GM18861 (cell line): ENCODE measurements around the gene CREB5.

ENCODE experiments used
- ATAC-seq: cut with Tn5 transposase; IDR thresholded peaks from one replicate; pipeline ENCODE4 v1.9.1; 2021; ENCODE audit not compliant: unreplicated experiment

The CREB5 gene

DNA sequence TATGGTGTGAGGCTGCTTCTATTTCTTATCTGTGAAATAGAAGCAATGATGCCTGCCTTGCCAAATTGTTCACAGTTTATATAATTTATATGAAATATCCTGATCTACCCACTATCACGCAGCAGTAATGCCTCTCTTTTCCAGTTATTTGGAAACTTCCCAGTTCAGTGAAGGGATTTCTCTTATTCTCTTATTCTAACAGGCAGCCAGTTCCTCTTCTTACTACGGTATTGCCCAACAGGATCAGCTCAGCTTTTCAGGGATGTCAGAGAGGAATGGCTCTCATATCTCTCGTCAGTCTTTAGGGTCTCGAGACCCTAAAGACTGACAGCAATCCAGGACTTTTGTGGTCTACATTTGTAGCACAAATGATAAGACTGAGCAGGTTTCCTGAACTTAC is 215.6 kb downstream of the CREB5 start:
- ATAC-seq, result no peak

DNA sequence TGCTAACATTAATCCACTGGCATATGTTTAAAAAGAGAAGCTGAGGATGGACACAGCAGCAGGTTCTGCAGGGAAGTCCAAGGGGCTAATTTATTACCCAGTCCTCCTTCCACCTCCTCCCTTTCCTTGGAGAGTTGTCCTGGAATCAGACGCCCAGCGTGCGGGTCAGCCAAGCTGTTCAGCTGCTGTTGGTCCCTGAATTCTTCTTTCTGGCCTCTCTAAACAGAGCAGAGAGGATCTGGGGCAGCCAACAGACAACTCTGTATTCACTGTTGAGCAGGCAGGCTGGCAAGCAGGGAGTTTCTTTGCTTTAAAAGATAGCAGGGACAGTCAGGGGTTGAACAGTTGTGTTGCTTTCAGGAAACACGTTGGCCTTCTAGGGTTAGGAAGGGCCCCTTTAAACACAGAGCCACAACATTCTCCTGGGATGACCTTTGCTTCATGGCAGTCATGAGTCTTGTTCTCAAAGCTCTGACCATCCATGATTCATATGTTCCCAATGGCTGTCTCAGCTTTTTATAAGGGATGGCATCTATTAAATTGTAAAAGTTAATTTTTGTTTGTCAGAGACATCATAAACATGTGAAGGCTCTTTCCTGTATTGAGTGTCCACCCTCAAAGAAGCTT is 217.0 kb downstream of the CREB5 start:
- no peak for ATAC-seq

DNA sequence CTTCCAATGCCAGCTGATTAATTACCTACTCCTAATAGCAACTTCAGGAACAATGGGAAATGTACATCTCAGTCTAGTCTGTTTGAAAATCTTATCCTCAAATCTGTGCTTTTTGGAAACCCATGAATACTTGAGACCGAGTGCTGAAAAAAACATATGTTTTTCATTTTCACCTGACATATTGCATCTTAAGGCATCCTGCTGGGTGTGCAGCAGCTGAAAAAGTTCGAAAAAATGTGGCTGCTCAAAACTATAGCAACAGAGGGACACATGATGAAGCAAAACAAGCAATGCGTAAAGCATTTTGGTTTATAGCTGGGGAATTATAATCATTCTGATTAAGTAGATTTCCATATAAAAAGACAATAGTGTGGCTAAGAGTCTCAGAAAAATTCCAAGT is 218.0 kb downstream of the CREB5 start:
- no peak for ATAC-seq

DNA sequence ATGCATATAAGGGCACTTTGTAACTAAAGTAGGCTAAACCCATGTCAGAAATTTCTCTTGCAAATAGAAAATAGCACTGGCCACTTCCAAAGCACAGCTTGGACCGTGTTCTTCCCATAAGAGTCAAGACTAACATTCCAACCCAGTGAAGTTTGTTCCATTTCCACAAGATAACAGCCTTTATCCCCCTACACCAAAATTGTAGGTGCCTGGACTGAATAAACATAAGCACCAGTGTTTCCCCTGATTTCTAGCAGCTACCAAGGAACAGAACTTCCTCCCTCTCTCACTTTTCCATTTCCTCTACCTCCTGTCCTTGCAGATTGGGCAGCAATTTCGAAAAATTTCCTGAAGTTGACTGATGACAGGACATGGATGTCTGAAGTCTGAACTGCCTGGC is 219.7 kb downstream of the CREB5 start:
- ATAC-seq, result no peak

DNA sequence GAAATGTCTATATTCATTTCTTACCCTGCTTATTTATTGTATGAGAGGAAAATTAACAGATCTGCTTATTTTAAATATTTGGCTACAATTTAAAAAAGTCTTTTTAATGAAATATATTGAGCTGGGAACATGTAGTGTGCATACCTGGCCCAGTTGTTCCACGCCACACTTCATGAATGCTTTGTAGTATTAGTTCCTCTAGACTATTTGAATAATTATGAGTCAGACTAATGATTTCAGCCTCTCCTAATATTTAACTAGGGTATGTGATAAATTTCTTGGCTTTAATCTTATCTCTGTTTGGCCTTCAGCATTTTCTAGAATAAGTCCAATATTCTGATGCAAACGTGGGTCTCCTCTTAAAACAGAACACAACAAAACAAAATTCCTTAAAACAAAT is 226.6 kb downstream of the CREB5 start:
- ATAC-seq, result no peak

DNA sequence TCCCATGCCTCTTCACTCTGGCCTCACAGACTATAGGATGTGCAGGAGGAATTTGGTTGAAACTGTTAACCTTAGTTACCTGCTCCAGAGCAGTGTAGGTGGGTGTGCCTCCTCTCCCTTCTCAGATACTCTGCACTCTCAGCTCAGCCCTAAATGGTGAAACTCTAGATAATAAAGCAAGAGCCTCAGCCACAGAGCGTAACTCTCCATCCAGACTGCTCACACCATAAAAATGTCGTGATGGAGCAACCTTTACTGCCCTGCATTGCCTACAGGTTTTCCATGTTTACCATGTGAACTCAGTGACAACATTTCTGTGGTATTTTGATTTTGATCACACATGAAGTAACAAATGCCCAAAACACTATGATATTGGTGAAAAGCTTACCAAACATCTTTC is 227.7 kb downstream of the CREB5 start:
- no peak for ATAC-seq

DNA sequence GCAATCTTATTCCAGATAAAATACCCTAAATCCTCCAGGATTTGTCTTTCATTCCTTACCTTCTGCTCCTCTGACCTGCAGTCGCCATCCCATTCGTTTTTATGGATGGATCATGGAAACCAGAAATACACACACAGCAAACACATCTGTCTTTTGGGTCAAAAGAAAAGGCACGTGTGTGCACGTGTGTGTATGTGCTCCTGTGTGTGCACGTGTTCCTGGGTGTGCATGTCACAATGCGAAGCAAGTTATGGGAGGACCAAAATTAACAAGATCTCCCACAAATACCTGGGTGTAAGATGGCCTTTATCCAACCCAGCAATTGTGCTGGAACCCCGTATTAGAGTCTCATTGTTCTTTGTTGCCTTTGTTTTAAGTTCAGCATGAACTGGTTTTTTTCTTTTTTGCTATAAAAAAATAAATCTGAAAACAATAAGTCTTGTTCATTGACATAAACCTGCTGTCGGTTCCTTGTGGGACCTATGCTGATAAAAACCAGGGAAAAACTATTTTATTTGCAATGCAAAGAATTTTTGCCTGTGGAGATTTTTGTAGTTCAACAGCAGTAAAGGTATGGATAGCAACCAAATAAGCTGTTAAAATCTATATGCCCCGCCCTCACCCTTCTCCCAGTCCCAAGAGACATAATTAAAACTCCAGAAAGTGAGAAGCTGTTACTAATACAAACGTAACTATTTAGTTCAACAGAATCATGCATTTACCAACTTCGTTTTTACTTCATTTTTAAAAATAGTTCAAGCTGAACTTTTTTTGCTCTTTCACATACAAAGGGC is 229.6 kb downstream of the CREB5 start:
- ATAC-seq, result no peak

DNA sequence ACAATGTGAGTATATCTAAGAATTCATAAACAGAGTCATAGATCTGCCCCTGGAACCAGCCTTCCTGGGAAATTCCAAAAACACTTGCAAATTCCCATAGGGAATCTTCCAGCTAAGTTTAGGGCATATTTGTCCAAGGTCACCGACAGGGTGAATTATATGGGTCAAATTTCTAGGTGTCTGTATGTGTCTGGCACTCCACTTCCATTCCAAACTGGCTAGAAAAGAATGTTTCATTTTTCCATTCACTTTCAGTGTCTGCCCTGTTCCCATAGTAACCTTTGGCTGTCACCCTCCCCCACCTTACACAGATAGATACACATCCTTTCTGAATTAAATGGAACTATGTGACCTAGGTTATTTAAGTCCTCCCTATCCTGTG is 230.9 kb downstream of the CREB5 start:
- ATAC-seq, result no peak

DNA sequence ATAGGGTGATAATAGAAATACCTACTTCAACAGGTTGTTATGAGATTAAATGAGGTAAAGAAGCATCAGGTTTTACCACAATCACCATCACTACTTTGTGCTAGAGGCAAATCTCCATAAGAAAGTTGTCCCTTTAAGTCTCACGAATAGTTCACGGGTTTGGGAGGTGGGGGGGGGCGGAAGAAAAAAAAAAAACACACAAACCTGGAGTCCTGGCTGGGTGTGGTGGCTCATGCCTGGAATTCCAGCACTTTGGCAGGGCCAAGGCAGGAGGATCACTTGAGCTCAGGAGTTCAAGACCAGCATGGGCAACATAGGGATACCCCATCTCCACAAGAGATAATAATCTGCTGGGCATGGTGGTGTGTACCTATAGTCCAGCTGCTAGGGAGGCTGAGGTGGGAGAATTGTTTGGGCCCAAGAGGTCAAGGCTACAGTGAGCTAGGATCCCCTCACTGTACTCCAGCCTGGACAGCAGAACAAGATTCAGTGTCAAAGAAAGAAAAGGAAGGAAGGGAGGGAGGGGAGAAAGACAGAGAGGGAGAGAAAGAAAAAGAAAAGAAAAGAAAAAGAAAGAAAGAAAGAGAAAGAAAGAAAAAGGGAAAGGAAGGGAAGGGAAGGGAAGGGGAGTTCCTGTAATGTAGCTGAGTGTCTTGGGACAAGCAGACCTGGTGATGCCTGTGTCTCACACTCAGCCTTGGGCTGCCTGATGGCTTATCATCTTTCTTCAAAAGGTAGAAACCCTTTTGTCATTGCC is 231.4 kb downstream of the CREB5 start:
- no peak for ATAC-seq

DNA sequence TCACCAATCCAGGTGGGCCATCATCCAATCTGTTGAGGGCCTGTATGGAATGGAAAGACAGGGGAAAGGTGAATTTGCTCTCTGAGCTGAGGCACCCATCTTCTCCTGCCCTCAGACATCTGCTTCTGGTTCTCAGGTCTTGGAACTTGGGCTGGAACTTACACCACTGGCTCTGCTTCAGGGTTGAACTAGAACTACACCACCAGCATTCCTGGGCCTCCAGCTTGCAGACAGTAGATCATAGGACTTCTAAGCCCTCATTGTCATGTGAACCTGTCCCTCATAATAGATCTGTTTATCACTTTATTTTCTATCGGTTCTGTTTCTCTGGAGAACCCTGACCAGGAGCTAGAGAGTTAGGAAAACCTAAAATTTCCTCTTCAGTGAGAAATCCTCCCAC is 233.5 kb downstream of the CREB5 start:
- ATAC-seq, result no peak

DNA sequence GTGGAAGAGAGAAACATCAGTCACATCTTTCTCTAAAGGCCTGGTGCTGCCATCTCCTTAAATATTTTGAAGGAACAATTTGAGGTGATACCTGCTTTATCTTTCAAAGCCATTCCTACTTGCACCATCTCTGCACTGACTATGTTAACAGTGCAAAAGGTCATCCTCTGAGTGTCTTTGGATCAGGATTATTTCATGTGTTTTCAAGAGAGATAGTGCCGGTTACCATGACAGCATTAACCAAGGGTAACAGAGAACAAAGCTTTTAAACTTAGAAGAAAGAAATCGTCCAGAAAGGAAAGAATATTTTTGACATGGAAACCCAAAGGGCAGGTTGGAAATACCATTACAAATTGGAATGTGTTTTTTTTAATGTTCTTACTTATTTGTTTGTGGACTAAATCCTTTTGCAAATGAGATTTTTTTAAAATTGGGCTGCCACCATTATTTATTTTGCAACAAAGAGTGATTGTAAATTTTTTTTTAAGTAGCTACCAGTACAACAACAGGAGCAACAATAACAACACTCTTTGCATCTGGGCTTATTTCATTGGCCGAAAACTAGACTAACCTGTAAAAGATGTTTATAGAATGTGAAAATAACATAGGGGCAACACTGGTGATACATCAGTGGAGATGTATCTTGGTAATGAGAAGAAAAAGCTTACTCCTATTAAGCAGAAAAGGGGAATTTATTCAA is 234.2 kb downstream of the CREB5 start:
- no peak for ATAC-seq

DNA sequence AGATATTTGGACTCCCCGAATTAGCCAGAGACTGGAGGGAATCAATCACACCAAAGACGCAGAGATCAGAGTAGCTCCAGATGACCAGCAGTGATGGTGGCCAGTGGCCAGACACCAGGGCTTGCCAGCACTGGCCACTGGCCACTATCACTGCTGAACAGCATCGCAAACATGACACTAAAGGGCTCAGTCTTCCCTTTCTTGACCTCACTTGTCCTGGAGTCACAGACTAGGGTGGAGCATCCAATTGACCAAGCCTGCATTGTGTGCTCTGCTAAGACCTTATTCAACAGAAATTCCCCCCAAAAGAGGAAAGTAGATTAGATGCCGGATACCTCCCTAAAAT is 234.7 kb downstream of the CREB5 start:
- no peak for ATAC-seq

DNA sequence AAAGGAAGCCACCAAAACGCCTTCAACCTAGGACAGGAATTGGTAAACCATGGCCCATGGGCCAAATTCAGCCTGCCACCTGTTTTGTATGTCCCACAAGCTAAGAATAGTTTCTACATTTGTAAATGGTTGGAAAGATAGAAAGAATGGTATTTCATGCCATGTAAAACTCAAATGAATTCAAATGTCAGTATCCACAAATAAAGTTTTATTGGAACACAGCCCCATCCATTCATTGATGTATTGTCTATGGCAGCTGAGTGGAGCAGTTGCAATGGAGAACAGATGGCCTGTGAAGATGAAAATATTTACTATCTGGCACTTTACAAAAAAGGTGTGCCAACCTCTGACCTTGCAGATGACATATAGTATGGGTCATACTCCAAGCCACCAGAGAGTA is 236.9 kb downstream of the CREB5 start:
- no peak for ATAC-seq

DNA sequence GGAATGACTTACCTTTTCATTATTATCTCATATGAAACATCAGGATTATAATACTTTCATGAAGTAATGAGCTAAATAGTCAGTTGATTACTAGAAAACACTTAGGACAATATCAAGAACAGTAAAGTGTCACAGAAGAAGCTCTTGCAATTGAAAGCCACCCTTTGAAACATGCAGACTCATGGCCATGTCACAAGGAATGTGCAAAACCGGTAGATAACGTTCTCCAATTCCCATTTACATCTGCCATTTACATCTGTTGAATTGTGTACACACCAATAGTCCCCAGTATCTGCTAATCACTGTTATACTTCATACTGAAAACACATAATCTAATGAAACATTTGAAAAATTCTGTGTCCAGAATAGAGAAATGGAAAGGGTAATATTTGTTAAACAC is 237.5 kb downstream of the CREB5 start:
- ATAC-seq, result no peak

DNA sequence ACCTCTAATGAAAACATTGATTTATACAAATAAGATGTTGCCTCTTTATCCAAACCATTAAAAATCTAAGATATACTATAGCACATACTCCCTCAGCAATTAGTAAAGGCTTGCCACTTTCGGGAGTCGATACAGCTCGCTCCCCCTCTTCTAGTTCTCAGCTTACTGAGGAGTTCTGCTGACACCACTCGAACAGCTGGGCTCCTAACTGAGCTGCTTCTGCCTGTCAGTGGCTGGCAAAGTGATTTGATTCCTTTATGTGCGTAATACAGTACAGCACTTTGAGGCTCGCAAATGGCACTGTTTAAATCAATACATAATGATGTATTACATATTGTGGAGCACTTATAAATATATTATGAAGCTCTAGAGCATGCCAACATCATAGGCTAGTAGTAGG is 241.8 kb downstream of the CREB5 start:
- no peak for ATAC-seq

DNA sequence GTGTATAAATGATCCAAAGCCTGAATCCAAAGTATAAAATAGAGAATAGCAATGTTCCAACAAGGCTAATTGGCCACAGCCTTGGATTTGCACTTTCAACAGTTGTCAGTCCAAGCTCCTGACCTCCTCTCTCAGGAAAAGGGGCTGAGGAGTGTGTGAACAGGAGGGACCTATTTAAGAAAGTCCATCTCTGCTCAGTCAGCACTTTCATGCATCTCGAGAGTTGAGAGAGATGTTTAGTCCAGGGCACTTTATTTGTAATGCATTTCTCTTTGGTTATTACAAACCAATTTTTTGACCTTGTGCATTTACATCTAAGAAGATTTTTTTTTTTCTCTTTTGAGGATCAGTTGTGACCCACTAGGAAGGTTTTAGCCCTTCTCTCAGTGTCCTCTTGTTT is 244.2 kb downstream of the CREB5 start:
- no peak for ATAC-seq

DNA sequence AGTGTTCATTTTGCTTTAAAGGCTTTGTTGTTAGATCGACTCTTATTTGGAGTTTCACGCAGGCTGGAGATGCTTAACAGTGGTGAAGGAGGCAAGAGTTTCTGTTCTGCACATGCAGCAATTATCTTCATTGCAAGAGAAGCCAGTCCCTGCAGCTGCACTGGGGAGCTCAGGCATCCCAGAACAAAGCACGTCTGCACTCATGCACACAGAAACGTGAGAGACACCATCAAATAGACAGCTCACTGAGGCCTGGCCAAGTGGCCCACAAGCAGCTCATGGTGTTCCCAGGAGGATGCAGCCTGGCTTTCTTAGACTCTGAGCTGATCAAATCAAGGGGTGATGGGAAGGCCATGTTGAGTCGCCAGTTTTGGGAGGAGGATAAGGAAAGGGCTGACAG is 246.1 kb downstream of the CREB5 start:
- no peak for ATAC-seq

DNA sequence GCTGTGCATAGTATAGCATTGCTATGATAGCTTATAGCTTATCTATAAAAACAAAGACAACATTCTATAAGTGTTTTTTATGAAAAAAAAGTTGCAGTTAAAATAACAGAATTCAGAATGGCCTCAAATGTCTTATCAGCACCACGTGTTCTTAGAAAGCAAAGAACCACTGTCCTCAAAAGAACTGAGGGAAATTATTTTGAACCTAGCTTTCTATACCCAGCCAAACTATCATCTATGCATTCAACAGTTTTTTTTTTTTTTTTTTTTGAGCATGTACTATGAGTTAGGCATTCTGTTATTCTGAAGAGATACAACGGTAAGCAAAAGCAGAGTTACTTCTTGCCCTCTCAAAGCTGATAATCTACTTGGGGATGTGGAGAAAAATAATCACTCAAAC is 247.8 kb downstream of the CREB5 start:
- ATAC-seq, result no peak

DNA sequence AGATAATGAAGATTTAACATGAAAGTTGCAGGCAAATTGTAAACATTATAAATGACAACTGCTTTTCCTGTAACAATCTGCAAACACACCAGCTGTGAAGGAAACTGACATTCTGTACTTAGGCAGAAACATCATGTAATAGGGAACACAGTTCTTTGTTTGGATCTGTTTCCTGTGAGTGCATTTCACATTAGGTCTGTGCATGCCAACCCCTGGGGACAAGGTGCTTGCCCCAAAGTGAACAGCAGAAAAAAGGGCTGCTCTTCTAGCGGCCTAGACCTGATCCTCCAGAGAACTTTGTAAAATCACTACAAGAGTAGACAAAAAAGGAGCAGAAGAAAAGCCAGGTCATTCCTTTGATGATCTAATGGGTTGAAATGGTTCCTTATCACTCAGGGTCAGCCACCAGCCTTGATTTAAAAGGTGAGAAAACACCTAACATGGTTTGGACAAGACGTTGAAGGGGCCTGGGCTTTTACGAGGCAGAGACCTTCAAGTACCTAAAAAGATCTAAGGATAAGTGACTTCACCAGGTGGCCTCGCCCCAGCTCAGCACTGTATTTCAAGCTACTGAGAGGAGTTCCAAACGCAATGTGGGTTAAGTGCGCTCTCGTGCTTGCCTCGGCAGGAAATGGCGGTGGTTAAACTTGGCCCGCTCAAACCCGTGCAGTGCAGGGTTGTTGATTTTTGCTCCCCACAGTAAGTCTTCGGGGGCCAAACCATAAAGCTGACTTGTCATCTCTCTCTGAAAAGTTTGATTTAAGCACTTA is 249.7 kb downstream of the CREB5 start:
- no peak for ATAC-seq

DNA sequence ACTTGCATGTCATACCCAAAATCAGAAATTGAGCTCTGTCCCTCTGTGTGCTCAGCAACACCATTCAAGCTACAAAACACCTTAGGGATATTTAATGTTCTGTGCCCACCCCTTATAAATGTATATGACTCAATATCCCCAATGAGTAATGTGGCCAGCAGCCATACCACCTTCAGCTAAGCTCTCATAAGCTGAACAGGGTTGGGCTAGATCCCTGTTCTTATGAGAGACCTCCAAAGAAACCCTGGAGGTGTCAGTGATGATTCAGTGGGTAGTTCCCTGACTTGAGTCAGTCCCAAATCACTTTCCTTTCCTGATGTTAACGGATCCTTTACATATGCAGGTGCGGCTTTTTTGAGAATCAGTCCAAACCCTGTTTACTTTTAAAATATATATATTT is 253.8 kb downstream of the CREB5 start:
- no peak for ATAC-seq

DNA sequence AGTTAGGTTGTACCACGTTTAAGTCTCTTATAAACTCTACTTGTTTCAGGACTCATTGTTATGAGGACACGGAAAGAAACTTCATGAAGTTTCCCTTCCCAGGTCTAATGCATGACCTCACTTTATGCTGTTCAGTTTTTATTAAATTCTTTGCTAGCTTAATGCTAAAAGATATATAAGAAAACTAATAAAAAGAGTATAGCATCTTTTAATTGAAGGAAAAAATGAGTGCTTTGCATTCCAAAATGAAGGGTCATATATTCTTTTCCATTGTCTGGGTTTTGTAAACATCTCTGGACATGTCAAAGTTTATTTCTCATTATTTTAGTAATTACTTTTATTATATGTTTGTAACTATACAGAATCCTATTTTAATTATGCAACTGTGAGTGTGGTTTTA is 255.8 kb downstream of the CREB5 start:
- no peak for ATAC-seq
